ENCODE data around the gene MARS1.

The MARS1 gene

DNA sequence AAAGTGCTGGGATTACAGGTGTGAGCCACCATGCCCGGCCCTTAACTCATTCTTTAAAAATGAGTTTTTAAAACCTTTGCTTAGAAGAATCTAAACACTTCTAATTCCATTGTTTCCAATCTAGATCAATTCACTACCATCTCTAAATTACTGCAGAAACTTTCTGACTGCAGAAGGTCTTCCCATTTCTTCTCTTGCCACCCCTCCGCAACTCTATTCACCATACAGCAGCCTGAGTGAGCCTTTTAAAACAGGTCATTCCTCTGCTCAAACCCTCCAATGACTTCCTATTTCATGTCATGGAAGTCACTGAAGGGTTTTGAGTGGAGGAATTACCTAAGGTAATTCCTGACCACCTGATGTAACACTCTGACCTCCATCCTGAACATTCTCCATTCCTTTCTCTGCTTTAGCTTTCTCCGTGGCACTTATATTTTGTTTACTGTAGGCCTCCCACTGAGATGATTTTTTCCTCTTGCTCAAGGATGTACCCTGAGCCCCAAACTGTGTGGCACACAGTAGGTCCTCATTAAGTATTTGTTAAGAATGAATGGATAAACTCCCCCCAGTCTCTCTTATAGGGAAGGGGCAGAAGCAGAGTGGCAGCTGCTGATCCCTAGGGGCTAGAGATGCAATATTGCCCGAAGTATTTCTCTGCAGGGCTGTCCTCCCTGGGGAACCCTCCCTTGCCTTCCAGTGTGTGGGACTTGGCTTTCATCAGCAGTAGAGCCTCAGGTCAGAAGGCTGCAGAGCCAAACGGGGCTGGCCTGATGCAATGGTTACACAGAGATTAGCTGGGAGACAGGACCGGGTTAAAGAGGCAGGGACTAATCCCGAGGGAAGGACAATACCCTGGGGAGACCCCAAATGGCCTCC is 31.3 kb downstream of the MARS1 start:
- DNase-seq = peak; percentile 58

DNA sequence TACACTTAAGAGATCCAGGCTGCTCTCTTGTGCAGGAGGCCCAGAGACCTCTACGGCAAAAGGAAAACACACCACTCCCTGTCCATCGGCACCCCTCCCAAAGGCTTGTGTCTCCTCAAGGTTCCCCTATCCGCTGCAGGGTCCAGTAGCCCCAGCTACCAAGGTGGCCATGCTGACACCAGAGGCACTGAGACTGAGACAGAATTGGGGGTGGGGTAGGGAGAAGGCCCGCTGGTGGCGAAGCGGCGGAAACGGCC is 31.9 kb downstream of the MARS1 start:
- peak; percentile 61 for DNase-seq

DNA sequence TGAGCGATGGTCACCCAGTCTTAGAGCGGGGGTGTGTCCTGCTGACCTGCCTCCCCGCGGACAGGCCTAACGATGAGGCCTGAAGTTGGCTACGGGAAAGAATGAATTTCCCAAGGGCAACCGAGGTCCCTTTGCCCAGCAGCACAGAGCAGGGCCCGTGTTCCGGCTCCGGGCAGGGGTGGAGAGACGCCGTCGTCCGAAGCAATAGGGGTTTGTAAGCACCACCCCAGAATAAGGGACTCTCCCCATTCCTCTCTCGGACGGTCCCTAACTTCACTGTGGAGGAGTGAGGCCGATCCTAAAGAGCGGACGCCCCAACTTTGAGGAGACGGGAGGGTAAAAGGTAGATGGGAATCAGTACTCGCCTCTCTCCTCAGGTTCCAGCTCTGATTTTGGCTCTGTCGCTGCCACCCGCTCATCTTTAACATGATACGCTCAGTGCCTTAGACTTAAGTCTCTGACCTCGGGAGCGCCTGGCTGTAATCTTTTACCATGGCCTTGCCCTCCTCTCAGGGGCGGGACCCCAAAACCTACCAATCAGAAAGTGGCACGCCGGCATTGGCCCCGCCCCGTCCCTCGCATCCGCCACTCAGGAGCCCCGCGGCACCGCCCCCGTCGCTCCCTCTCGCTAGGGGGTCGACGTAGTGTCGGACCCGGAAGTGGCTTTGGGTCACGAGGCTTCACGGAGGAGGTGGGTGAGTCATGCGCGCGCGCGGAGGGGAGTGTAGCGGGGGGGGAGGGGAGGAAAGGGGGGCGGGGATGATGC is 32.4 kb downstream of the MARS1 start, which contains the start of gene DDIT3:
Gene DDIT3, minus strand, starts transcription at position 462 of the 766 bp plus-strand sequence. CDS start 3,108 bp downstream, outside the sequence.
- peak; percentile 100 for DNase-seq

DNA sequence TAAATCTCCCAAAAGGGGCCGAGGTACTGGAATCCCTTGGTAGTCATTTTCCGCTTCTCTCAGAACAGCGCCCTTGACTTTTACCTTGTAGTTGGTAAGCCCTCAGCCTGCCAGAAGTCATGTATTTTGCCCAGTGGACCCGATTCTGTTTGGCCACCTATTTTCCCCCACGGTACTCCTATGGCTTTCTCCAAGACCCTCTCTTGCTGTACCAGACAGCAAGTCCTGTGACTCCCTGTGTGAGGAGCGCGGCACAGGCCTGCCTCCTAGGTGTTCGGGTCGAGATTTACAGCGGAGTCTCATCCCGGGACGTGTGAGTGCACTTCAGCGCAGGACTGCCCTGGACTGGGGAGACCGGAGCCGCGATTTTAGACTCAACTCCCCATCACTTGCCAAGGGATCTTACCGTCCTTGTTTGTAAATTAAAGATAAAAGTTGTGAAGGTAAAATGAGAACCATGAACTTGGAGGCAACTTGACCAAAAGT is 33.7 kb downstream of the MARS1 start:
- peak; percentile 31 for DNase-seq

DNA sequence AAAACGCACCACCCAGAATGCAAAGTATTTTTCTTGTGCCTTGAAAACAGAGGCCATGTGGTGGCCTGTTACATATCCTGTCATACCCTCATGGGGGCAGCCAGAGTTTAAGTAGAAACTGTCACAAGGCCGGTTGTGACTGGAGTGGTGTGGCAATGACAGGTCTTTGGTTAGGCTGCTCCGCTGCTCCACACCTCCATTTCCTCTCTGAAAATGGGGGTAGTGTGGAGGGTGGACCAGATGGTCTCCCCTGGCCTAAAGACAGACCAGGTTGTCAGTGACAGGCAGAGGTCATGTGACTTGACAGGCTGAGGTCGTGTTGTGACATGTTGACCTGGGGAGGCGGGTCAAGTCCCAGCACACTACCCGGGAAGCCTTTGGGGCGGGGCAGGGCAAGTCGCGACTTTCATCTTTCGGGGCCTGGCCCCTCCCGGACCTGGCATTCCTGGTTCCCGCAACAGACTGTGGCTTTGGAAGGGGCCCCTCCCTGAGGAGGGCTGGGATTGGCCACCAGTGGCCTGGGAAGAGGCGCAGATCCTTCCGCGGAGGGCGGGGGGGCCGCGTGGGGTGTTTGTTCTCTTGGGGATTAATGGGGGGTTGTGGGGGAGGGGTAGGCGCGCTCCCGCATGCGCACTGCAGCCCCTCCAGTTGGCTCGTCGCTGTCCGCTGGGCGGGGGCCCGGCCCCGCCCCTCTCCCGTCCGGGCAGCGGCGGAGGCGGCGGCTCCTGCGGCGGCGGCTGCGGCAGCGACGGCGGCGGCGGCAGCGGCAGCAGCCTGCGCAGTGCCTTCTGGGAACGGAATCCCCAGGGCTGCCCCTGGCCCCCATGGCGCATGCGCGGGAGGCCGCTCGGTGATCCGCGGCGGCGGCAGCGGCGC is 34.4 kb downstream of the MARS1 start, which contains the start of gene MBD6:
Gene MBD6, plus strand, starts transcription at position 814 of the 876 bp plus-strand sequence. CDS start 1,480 bp downstream, outside the sequence.
- DNase-seq = peak; percentile 94

DNA sequence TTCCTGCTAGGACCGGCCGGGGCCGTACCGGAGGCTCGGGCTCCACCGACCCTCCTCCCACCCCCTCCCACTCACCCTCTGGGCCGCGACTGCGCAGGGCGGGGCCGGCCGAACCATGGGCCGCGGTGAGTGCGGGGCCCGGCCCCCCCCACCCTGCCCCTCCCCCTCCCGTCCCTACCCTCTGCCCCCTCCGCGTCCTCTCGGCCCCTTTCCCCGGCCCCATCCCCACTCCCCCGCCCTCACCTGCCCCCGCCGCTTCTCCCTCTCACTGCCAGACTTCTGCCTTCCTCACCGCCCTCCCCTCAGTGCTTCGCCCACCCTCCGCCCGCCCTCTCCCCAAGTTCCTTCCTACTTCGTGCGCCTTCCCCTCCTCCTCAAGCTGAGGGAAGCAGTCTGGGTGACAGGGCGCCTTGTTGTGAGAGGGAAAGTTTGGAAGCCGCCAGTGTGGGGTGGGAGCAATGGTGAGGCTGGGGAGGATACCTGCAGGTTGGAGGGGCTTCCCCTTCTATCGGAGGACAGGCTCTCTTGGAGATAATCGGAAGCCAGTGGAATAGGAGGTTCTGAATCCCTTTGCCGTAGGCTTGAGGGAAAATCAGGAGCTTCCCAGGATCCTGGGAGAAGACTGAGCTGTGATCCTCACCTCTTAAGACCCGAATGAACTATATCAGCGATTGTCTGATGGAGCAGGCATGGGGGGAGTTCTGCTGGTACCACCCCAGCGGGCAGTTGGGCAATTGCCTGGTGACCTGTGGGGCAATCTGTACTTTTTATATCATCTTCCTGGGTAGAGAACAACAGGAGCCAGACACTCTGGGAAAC is 35.2 kb downstream of the MARS1 start:
- peak; percentile 87 for DNase-seq

DNA sequence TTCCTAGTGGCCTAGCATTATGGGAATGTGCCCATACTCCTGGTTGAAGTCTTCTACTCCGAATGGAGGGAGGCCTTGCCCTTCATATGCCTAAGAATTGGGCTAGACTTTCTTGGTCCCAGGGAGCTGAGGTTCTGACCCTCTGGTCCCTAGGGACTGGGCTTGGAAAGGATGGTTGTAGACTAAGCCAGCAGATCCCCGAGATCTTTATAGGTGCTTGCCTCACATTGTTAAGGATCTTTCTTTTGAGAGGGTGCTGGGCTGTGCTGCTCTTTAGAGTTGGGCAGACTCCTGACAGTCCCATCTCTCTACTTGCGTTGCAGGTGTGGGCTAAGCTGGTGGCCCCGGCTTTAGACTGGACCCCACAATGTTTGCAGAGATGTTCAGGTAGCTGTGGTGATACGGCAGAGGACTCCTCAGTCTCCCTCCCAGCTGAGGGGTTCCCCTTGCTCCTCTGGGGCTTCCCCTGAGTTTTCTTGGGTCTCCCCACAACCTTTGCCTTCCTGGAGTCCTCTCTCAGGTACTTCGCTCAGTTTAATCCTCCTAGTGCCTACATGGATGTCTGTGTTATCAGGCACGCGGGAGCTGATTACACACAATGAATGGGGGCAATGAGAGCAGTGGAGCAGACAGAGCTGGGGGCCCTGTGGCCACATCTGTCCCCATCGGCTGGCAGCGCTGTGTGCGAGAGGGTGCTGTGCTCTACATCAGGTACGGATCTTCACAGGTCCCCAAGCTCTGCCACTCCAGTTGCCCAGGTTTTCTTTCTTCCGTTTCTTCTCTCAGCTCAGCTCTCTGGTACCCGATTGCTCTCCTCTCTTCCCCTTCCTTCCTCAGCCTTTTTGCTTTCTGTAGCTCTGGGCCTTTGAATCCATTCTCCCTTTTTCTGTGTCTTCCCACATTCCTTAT is 36.1 kb downstream of the MARS1 start:
- no peak for DNase-seq

DNA sequence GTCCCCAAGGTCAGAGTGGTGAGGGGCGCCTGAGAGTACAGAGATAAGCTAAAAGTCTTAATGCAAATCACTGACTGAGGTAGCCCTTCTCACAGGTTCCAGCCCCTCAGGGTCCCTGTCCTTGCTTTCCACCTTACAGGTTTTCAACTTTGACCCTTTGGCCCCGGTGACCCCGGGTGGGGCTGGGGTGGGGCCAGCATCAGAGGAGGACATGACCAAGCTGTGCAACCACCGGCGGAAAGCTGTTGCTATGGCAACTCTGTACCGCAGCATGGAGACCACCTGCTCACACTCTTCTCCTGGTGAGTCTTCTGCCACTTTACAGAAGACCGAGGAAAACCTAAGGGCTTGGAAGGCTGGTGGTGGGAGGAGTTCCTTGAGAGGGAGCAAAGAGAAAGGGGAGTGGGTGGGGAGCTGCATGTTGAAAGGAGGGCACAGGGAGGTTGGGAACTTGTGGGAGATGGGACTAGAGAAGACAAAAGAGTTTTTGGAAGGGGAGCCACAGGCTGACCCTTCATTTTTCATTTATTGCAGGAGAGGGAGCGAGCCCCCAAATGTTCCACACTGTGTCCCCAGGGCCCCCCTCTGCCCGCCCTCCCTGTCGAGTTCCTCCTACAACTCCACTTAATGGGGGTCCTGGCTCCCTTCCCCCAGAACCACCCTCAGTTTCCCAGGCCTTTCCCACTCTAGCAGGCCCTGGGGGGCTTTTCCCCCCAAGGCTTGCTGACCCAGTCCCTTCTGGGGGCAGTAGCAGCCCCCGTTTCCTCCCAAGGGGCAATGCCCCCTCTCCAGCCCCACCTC is 37.1 kb downstream of the MARS1 start:
- DNase-seq = no peak

DNA sequence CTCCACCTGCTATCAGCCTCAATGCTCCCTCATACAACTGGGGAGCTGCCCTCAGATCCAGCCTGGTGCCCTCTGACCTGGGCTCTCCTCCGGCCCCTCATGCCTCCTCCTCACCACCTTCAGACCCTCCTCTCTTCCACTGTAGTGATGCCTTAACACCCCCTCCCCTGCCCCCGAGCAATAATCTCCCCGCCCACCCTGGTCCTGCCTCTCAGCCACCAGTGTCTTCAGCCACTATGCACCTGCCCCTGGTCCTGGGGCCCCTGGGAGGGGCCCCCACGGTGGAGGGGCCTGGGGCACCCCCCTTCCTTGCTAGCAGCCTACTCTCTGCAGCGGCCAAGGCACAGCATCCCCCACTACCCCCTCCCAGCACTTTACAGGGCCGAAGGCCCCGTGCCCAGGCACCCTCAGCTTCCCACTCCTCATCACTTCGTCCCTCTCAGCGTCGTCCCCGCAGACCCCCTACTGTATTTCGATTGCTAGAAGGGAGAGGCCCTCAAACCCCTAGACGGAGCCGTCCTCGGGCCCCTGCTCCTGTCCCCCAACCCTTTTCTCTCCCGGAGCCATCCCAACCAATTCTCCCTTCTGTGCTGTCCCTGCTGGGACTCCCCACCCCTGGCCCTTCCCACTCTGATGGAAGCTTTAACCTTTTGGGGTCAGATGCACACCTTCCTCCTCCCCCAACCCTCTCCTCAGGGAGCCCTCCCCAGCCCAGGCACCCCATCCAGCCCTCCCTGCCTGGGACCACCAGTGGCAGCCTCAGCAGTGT is 37.9 kb downstream of the MARS1 start:
- DNase-seq = no peak

DNA sequence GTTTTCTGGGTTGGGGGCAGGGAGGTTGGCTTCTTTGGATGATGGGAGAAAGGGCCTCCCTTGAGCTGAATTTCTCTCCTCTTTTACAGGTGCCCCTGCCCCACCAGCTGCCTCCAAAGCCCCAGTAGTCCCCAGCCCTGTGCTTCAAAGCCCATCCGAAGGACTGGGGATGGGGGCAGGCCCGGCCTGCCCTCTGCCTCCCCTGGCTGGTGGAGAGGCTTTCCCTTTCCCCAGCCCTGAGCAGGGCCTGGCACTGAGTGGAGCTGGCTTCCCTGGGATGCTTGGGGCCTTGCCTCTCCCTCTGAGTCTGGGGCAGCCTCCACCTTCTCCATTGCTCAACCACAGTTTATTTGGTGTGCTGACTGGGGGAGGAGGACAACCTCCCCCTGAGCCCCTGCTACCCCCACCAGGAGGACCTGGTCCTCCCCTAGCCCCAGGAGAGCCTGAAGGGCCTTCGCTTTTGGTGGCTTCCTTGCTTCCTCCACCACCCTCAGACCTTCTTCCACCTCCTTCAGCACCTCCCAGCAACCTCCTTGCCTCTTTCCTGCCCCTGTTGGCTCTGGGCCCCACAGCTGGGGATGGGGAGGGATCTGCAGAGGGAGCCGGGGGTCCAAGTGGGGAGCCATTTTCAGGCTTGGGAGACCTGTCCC is 38.7 kb downstream of the MARS1 start:
- DNase-seq = no peak

DNA sequence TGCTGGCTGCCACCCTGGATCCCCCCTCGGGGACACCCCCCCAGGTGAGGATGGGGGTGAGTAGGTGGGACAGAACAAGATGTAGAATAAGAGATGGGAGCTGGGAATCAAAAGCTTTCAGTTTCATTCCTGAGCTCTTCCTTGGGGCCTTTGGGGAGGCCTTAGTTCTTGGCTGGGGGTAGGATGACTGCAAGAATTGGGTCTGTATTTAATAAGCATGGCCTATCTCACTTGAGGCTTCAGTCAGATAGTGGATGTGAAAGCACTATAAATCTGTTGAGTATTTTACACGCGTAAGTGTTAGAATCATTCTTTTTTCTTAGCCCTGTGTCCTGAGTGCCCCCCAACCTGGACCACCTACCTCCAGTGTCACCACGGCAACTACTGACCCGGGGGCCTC is 39.3 kb downstream of the MARS1 start:
- no peak for DNase-seq

DNA sequence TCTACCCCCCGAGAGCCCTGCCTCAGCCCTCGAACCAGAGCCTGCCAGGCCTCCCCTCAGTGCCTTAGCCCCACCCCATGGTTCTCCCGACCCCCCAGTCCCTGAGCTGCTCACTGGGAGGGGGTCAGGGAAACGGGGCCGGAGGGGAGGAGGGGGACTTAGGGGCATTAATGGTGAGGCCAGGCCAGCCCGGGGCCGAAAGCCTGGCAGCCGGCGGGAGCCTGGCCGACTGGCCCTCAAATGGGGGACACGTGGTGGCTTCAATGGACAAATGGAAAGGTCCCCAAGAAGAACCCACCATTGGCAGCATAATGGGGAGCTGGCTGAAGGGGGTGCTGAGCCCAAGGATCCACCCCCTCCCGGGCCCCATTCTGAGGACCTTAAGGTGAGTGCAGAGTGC is 40.3 kb downstream of the MARS1 start:
- no peak for DNase-seq

DNA sequence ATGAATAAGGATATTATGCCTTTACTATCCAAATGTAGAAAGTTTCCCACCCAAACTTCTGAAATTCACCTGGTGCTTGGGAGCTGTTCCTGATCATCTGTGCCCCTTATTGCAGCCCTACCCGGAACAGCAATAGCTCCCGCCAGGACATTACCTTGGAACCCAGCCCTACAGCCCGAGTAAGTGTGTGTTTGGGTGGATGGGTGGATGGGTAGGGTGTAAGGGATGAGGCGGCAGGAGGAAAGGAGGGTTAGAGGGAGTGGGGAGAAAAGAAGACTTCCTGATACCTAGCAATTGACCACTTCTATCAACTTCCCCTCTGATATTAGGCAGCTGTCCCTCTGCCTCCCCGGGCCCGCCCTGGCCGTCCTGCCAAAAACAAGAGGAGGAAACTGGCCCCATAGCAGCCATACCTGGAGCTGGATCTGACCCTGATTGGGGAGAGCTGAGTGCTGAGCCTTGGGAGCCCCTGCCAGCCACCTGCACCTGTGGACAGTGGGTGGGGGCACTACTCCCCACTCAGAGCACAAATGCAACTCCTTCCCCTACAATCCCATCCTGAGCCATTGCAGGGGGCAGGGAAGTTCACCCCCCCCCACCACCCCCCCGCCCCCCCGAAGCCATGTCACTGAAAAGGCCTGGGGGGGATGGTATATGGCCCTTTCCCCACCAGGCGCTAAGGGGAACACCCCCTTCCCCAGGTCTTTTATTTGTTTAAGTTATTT is 41.1 kb downstream of the MARS1 start:
- no peak for DNase-seq

DNA sequence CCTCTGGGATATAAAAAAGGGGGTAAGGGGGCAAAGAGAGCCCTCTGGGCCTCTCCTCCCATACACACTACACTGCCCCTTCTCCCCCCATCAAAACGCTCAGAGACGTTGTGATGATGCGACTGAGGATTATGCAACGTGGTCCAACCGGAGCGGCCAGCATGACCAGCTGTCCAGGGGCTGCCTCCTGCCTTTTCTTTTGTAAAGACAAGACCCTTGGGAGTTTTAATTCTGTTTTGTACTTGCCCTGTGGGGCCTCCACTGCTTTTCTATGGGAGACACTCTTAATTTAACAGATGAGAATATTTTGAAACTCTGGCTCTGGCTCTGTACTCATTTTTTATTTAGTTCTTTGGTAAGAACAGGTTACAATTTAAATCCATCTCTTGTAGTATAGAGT is 42.0 kb downstream of the MARS1 start:
- no peak for DNase-seq

DNA sequence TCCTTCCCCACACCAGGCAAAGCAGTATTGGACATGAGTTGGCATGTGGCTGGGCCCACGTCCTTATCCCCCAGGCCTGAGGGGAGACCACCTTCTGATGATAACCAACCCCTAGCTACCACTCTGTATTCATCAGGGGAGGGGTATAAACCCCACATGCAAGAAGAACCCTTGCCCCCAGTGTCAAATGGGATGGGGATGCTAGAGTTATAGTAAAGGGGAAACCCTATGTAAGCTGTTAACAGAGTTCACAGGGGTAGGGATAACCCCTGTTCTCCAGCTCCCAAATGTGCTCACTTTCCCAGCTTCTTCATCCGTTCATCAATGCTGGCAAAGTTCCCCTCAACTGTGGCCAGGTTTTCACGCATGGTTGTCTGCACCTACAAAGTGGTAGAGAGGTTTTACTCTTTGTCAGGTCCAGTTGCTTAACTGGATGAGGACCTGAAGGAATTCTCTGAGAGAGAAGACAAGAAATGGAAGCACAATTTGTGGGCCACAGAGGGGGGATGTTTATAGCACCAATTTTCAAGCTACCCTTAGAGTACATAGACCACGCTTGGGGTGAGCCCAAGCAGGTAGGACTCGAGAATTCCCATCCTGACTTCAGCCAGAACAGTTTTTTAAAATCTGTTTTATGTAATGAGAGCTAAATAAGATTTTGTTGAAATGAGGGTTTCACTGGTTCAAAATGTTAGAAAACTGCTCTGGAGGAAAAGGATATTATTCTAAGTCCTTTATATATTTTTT is 42.7 kb downstream of the MARS1 start:
- no peak for DNase-seq

DNA sequence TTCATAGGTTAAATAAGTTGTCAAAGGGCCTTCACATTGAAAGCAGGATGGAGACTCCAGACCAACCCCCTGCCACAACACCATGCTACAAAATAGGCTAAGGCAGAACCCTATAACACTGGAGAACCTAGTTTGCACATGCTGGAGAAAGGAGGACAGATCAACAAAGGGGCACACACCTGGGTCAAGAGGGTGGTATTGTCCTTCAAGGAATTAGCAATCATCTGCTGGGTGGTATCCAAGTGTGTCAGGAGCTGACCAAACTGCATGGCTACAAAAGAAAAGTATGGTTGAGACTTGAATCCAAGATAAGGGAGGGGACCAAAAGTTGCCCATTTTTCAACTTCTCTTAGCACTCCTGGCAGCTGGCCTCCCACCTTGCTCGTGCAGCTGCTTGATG is 44.0 kb downstream of the MARS1 start:
- DNase-seq = no peak

DNA sequence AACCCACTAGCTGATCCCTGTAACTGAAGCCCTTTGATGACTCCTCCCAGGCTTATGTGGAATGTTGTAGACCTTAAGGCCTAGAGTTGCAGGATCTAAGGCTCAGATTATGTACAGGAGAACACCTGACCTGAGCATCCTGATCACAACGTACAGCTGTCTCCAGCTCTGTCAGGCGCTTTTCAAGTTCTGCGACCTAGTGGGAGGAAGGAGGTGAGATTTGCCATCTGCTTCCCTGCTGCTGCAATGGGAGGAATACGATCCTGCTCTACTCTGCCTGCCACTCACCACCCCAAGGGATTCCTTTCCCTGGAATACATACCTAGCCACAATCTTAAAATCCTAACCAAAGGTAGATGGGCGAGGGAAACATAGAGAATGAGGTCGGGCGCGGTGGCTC is 45.2 kb downstream of the MARS1 start:
- no peak for DNase-seq
